ENCODE results near the gene POTEH.
"Not testable (repeated sequence)": the region's sequence is repeated elsewhere in the genome, so short reads cannot be mapped to it uniquely, and the experiment has no call there.

POTEH gene

GRCh38 chr22:15738157-15738908 lies 48.5 kb downstream of the POTEH start:
- DNase-seq = not testable (repeated sequence)

- DNase-seq = not testable (repeated sequence)
These were observed 49.1 kb downstream of the POTEH start for GRCh38 chr22:15738909-15739391.

- not testable (repeated sequence) for DNase-seq
These were observed 58.0 kb downstream of the POTEH start for GRCh38 chr22:15747636-15748323.

GRCh38 chr22:15749181-15749970 lies 59.5 kb downstream of the POTEH start:
- DNase-seq = not testable (repeated sequence)

GRCh38 chr22:15759443-15760097 lies 69.7 kb downstream of the POTEH start:
- not testable (repeated sequence) for DNase-seq

GRCh38 chr22:15760388-15761150 lies 70.7 kb downstream of the POTEH start:
- DNase-seq = not testable (repeated sequence)

- not testable (repeated sequence) for DNase-seq
These were observed 71.4 kb downstream of the POTEH start for GRCh38 chr22:15761151-15761777.

GRCh38 chr22:15763559-15763958 lies 73.7 kb downstream of the POTEH start:
- not testable (repeated sequence) for DNase-seq

Measured in NCI-H524 (cell line).